GM12892 (cell line): ENCODE results near the gene METTL21C.

Experiments used
- POLR2A ChIP-seq: IDR thresholded peaks from 2 replicates; pipeline ENCODE4 v1.6.1; 2011; ENCODE audit warnings: low read depth, low read length, control low read depth
- POLR2AphosphoS5 ChIP-seq: IDR thresholded peaks from 2 replicates; pipeline ENCODE4 v1.6.1; 2011; ENCODE audit warnings: low read depth, low read length, control low read depth
- TAF1 ChIP-seq: IDR thresholded peaks from 2 replicates; pipeline ENCODE4 v1.6.1; 2011; ENCODE audit warnings: low read depth, mild to moderate bottlenecking, control low read depth, low read length, borderline replicate concordance

DNA sequence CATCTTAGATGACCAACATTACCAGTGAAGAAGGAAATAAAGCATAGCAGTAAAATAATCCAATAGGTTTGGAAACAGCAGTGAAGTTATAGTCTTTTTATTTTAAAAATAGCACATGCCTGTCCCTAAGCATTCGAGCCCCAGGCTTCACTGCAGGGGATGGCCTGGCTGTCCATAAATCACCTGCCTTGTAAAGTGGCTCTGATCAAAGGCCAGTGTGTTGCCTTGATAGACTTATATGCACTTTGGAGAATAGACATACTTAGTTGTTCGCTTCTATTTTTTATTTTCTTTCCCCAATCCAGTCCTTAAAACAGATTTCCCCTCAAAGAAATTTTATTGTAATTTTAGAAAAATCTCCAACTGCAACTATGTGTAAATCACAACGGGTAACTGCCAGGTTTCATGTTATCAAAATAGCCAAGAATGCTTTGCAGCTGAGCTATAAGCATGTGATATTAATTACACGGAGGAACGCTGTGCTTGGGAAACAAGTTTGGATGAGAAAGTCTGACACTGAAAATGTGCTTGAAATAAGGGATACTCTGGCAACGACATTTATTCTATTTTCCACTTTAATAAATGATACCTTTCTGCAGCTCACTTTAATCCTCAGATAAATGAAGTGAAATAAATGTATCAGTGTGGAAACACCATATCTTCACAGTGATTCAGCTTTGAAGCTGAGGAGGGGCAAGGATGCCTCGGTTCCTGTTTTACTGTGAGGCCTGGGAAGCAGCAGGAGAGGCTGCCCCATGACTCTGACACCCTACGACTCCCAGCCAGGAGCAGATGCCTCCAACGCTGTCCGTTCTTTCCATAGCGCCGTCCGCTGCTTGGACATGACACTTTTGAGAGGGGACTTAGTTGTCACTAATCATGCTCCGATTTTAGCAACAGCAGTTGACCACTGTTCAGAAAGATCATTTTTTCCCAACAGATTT lies 5.5 kb upstream of the METTL21C start:
- TF ChIP-seq POLR2A = no peak
- no peak for TF ChIP-seq POLR2AphosphoS5
- no peak for TF ChIP-seq TAF1
